Uterus (tissue), 2 donors: Measurements from ENCODE around the gene CAB39.

ENCODE experiments used
- POLR2A ChIP-seq, 2 donors: fragments of 450-650 bp; IDR thresholded peaks; one replicate each; pipeline ENCODE4 v1.6.1; 2016; ENCODE audit warnings: antibody characterized with exemption in 2 of 2, mild to moderate bottlenecking in 1 of 2, moderate library complexity in 1 of 2
- TF ChIP-seq, protein P1 (sequence below), 4 experiments: fragments of 200-600 bp in 2 of 4; fragments of 450-650 bp in 2 of 4; sonication (generic) in 2 of 4; IDR thresholded peaks; one replicate each; pipeline ENCODE4 v1.5.1; 2016 to 2019; ENCODE audit warnings: antibody characterized with exemption in 4 of 4, mild to moderate bottlenecking in 2 of 4, moderate library complexity in 1 of 4

- TF ChIP-seq, protein P1, sequence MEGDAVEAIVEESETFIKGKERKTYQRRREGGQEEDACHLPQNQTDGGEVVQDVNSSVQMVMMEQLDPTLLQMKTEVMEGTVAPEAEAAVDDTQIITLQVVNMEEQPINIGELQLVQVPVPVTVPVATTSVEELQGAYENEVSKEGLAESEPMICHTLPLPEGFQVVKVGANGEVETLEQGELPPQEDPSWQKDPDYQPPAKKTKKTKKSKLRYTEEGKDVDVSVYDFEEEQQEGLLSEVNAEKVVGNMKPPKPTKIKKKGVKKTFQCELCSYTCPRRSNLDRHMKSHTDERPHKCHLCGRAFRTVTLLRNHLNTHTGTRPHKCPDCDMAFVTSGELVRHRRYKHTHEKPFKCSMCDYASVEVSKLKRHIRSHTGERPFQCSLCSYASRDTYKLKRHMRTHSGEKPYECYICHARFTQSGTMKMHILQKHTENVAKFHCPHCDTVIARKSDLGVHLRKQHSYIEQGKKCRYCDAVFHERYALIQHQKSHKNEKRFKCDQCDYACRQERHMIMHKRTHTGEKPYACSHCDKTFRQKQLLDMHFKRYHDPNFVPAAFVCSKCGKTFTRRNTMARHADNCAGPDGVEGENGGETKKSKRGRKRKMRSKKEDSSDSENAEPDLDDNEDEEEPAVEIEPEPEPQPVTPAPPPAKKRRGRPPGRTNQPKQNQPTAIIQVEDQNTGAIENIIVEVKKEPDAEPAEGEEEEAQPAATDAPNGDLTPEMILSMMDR (IDR thresholded peaks at IDR 0.05), result no peak
- TF ChIP-seq POLR2A (IDR thresholded peaks at IDR 0.05), result no peak
Observed at GRCh38 chr2:230695551-230695950, 17.1 kb upstream of the CAB39 start.
